HG03103 (cell line): Measurements from ENCODE around the gene AGAP3.

Experiments
- ATAC-seq: cut with Tn5 transposase; IDR thresholded peaks from one replicate; pipeline ENCODE4 v1.9.1; 2021; ENCODE audit warnings: low read depth; ENCODE audit not compliant: unreplicated experiment

Gene AGAP3

GRCh38 chr7:151087245-151088018, 1.2 kb downstream of the AGAP3 start:
- ATAC-seq: no peak

DNA sequence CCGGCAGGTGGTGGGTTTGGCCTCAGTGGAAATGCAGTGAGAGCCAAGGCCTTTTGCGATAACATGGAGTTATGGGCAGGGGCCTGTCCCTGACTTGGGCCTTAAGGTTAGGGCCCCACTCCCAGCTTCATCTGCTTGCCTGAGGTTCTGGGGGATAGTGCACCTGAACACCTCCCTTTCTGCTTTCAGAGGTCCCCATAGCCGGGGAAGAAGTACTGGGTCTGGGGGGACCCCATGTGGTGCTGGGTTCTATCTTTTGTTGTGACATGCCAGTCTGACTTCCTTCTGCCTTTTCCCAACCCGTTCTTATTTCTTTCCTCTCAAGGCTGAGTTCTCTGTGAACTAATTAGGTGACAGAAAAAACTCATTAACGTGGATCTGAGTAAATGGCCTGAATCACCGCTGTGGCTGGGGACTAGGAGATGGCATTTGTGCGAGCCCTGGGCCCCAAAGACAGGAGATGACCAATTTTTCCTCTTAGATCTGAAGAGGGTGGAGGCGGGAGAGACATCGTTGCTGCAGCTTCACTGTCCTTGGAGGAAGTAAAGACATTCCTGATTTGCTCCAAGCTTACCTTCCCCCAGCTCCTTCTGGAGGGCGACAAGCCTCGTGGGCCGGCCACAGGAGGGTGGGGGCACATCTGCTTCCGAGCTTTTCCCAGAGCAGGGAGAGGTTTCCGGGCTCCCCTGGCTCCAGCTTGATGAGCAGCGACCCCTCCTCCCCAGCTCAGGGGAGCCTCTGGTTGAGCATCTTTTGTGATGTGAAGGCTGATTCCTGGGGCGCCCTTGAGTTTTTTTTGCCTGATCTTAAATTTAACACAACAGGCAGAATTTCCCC, 2.0 kb downstream of the AGAP3 start:
- no peak for ATAC-seq

- ATAC-seq: no peak
Observed at GRCh38 chr7:151088856-151089699, 2.8 kb downstream of the AGAP3 start.

DNA sequence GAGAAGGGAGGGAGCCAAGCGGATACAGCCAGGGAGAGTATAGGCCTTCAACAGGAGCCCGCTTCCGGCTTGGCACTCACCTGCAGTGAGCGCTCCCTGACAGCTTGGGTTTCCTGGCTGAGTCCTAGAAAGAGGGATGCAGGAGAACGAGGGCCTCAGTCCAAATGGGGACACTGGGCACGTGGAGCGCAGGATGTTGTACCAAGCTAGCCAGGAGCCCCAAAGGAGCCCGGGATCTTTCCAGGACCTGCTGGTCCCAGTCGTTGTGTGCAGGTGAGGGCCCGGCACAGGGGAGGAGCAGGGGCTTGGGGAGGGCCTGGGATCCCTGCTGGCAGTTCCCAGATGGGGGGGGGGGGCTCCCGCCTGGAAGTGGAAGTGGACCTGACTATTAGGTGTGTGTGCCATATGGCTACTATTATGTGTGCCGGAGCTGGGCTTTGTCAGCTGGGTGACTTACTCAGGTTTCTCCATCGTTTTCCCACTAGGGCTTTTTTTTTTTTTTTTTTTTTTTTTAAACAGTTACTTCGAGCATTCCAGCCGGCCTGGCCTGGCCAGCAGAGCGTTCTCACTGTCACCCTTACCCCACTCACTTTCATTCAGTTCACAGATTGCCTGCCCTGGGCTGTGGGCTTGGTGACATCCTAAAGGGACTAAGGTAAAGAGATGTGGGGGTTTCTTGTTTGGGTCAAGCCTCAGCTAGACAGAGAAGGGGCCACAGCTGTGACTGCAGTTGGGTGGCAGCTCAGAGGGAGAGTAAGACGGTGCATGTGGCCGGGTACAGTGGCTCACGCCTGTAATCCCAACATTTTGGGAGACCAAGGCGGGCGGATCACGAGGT, 3.8 kb downstream of the AGAP3 start:
- ATAC-seq: no peak

GRCh38 chr7:151091003-151091402, 4.7 kb downstream of the AGAP3 start:
- ATAC-seq: no peak

GRCh38 chr7:151091431-151091830, 5.2 kb downstream of the AGAP3 start:
- no peak for ATAC-seq

GRCh38 chr7:151091988-151092387, 5.7 kb downstream of the AGAP3 start:
- no peak for ATAC-seq

DNA sequence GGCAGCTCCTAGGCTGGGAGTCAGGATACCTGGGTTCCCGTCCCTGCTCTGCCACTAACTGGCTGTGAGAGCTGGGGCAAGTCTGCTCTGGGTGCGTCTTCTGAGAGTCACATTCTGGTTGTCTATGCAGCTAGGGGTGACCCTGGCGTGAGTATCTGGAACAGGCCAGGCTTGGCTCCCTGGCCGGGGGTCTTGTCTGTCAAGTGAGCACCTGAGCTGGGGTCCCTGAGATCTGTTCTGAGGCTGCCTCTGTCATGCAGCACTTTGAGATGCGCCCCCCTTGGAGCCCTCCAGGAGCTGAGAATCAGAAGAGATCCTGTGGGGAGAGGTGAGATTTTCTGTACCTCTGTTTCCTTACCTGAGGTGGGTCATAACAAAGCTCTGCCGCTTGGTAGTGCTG, 7.5 kb downstream of the AGAP3 start:
- ATAC-seq: no peak

DNA sequence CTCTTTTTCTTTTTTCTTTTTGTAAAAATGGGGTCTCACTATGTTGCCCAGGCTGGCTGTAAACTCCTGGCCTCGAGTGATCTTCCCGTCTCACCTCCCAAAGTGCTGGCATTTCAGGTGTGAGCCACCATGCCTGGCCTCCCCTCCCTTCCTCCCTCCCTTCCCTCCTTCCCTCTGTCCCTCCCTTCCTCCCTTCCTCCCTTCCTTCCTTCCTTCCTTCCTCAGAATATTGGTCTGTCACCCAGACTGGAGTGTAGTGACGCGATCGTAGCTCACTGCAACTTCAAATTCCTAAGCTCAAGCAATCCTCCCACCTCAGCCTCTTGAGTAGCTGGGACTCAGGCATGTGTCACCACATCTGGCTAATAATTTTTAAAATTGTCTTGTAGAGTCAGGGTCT, 8.4 kb downstream of the AGAP3 start:
- no peak for ATAC-seq

DNA sequence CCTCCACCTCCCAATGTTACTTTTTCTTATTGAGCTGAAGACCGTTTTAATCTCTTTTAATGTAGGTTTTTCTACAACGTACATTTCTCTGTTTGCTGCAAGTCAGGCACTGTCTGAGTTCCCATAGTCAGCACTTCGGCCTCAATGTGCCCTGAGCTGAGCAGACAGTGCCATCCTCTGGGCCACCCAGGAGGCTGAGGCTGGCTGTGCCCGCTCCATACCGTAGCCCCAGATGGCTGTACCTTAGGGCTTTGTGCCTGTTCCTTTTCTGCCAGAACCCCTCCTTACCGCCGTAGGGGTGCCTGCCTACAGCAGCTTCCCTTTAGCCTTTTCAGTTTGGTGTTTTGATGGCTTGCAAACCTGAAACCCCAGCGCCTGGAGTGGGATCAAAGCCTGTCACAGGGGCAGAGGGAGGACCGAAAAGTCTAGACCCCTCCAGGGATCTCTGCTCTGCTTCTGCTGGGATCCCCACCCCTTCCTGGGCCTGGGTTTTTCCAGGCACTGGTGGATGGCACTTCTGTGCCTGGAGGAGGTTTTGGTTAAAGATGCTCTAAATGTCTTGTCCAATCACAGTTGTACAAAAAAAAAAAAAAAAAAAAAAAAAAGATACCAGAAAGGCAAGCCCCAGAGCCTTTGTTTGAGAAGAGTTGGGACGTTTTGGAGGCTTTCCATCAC, 9.0 kb downstream of the AGAP3 start:
- ATAC-seq: no peak

GRCh38 chr7:151095828-151096475, 9.7 kb downstream of the AGAP3 start:
- no peak for ATAC-seq

GRCh38 chr7:151099486-151100211, 13.4 kb downstream of the AGAP3 start:
- no peak for ATAC-seq

DNA sequence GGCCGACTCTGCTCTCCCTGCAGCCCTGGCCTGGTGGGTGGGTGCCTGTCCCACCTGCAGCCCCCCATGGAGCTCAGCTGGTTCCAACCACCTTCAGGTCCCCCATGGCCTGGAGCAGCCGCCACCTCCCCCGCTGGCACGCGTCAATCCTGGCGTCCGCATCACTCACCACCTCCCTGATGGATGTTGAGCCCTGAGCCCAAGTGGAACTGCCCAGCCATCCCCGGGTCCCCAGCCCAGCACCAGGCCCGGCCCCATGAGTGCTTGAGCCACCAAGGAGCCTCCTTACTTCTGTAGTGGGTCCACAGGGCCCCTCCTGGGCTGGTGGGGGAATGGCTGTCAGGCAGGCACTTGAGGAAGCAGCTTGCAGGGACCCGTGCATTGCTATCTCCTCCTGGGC, 14.6 kb downstream of the AGAP3 start:
- ATAC-seq: no peak

GRCh38 chr7:151101621-151102396, 15.5 kb downstream of the AGAP3 start:
- no peak for ATAC-seq

- no peak for ATAC-seq
Observed at GRCh38 chr7:151102991-151103390, 16.7 kb downstream of the AGAP3 start.

DNA sequence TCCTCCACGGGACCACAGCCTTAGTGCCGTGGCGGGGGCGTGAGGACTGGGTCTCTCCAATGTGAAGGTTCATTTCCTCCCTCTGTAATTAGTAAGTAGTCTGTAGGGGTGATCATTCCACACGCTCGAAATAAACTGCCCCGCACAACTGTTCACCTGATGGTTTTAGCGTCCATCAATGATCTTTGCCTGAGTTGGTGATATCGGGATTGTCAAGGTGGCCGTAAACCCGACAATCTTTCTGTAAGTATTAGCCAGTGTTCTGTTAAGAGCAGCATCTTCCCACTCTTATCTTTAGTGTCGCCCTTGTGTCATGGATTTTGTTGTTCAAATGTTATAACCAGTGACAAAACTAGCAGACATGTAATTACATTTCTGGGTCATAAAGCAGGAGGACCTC, 17.7 kb downstream of the AGAP3 start:
- ATAC-seq: no peak

DNA sequence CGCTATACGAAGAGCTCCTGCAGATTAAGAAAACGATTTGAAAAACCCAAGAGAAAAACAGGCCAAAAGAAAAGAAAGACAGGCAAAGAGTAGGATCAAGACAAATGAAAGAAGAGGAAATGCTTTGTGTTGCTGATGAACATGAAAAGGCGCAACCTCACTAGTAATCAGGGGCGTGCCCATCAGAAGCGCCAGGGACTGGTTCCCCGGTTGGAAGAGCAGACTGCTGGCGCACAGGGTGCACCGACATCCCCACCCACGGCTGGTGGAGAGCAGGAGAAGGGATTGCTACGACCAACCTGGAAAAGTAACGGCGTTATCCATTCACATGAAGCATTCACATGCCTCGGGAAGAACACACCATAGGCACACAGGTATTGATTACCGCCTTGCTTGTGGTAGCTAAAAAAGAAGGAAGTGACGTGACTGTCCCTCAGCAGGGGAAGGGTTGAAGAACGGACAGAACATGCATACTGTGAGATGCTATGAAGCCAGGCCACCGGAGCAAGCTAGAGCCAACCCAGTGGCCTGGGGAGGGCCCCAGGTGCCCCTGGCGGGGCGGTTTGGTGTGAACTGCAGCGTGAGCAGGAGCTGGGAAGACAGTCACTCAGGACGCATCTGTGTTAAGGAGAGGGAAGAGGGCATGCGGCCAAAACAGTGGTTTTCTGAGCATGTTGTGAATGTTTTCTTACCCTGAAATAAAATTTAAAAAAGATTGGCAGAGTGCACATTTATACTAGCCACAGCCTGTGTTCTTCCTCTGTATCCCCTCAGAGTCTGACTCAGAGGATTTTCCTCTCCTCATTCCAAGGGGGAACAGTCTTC, 18.3 kb downstream of the AGAP3 start:
- no peak for ATAC-seq
